Measurements from ENCODE around the gene LRRC14B.

Gene LRRC14B

GRCh38 chr5:176296-176823, 14.9 kb upstream of the LRRC14B start:
- DNase-seq: no peak

GRCh38 chr5:178110-178509, 13.2 kb upstream of the LRRC14B start:
- no peak for DNase-seq

GRCh38 chr5:179401-179800, 11.9 kb upstream of the LRRC14B start:
- no peak for DNase-seq

GRCh38 chr5:180286-180918, 10.9 kb upstream of the LRRC14B start:
- no peak for DNase-seq

- no peak for DNase-seq
Observed at GRCh38 chr5:181160-181559, 10.1 kb upstream of the LRRC14B start.

GRCh38 chr5:181566-181965, 9.7 kb upstream of the LRRC14B start:
- DNase-seq: no peak

GRCh38 chr5:182126-182525, 9.2 kb upstream of the LRRC14B start:
- no peak for DNase-seq

GRCh38 chr5:184471-184870, 6.8 kb upstream of the LRRC14B start:
- no peak for DNase-seq

GRCh38 chr5:185095-186070, 5.9 kb upstream of the LRRC14B start:
- DNase-seq: no peak

GRCh38 chr5:186091-187041, 4.9 kb upstream of the LRRC14B start:
- DNase-seq: no peak

GRCh38 chr5:187042-187431, 4.3 kb upstream of the LRRC14B start:
- no peak for DNase-seq

- no peak for DNase-seq
Observed at GRCh38 chr5:187617-188451, 3.5 kb upstream of the LRRC14B start.

GRCh38 chr5:188488-189481, 2.5 kb upstream of the LRRC14B start:
- peak; percentile 57 to 90 for DNase-seq

- DNase-seq: no peak
Observed at GRCh38 chr5:189486-189885, 1.8 kb upstream of the LRRC14B start.

- no peak for DNase-seq
Observed at GRCh38 chr5:189976-190365, 1.3 kb upstream of the LRRC14B start.

- DNase-seq: no peak
Observed at GRCh38 chr5:190366-191035, 794 bp upstream of the LRRC14B start.

GRCh38 chr5:191949-192690, 825 bp downstream of the LRRC14B start:
- no peak for DNase-seq

GRCh38 chr5:192691-192969, 1.3 kb downstream of the LRRC14B start:
- no peak for DNase-seq

All from inflammatory macrophage treated with lipopolysaccharide for 1 hour (primary cell).